Right hindlimb (tissue), 1 donor: Measurements from ENCODE around the gene WDFY2.

ENCODE experiments used
- DNase-seq: peaks from one replicate; pipeline ENCODE4 v3.0.0-alpha.2; 2018

The WDFY2 gene

GRCh38 chr13:51742611-51743010 is 158.3 kb downstream of the WDFY2 start:
- no peak for DNase-seq

- DNase-seq, result no peak
These were observed 161.0 kb downstream of the WDFY2 start for GRCh38 chr13:51745243-51745642.

- DNase-seq, result no peak
These were observed 162.5 kb downstream of the WDFY2 start for GRCh38 chr13:51746802-51747201.

GRCh38 chr13:51747438-51748434 is 163.5 kb downstream of the WDFY2 start:
- DNase-seq, result no peak

- no peak for DNase-seq
These were observed 172.4 kb downstream of the WDFY2 start for GRCh38 chr13:51756651-51757050.

GRCh38 chr13:51758691-51759090 is 174.4 kb downstream of the WDFY2 start:
- DNase-seq, result no peak

- no peak for DNase-seq
These were observed 175.0 kb downstream of the WDFY2 start for GRCh38 chr13:51759240-51759639.

- DNase-seq, result peak; percentile 70
These were observed 176.3 kb downstream of the WDFY2 start for GRCh38 chr13:51760592-51760991.

GRCh38 chr13:51761643-51762350 is 177.5 kb downstream of the WDFY2 start:
- DNase-seq, result no peak

- no peak for DNase-seq
These were observed 179.2 kb downstream of the WDFY2 start for GRCh38 chr13:51763486-51763885.

- peak; percentile 44 for DNase-seq
These were observed 180.2 kb downstream of the WDFY2 start for GRCh38 chr13:51764184-51765141.

GRCh38 chr13:51765142-51765515 is 180.9 kb downstream of the WDFY2 start:
- DNase-seq, result no peak

GRCh38 chr13:51767100-51767499 is 182.8 kb downstream of the WDFY2 start:
- DNase-seq, result no peak

- DNase-seq, result no peak
These were observed 184.2 kb downstream of the WDFY2 start for GRCh38 chr13:51768378-51768921.

GRCh38 chr13:51768976-51769375 is 184.7 kb downstream of the WDFY2 start:
- DNase-seq, result no peak

GRCh38 chr13:51769455-51770127 is 185.3 kb downstream of the WDFY2 start:
- DNase-seq, result no peak

GRCh38 chr13:51770160-51770559 is 185.9 kb downstream of the WDFY2 start:
- no peak for DNase-seq

GRCh38 chr13:51770681-51771417 is 186.6 kb downstream of the WDFY2 start:
- DNase-seq, result no peak

GRCh38 chr13:51771418-51772104 is 187.3 kb downstream of the WDFY2 start:
- DNase-seq, result no peak

- DNase-seq, result no peak
These were observed 187.8 kb downstream of the WDFY2 start for GRCh38 chr13:51772105-51772455.

GRCh38 chr13:51772781-51773180 is 188.5 kb downstream of the WDFY2 start:
- DNase-seq, result no peak
